SJCRH30 (cell line): Measurements from ENCODE around the gene PSMD13. TPM values are rescaled to one million over a fixed set of nuclear protein-coding genes. Genes with fewer than 3 reads are reported as not detected.
"Not testable (repeated sequence)": the region's sequence is repeated elsewhere in the genome, so short reads cannot be mapped to it uniquely, and the experiment has no call there.

ENCODE experiments used
- DNase-seq, 2 experiments: peaks; one replicate each; pipeline ENCODE4 v3.0.0-alpha.2; 2015 to 2020
- H3K27ac ChIP-seq: fragments of 250-450 bp; sonication (Bioruptor Pico); 2 replicates; pipeline ENCODE4 v1.5.1; 2020; ENCODE audit warnings: mild to moderate bottlenecking, moderate library complexity
- H3K27me3 ChIP-seq: fragments of 250-450 bp; sonication (Bioruptor Pico); 2 replicates; pipeline ENCODE4 v1.5.1; 2020; ENCODE audit warnings: mild to moderate bottlenecking, moderate library complexity
- H3K36me3 ChIP-seq: fragments of 250-450 bp; sonication (Bioruptor Pico); 2 replicates; pipeline ENCODE4 v1.5.1; 2020; ENCODE audit warnings: mild to moderate bottlenecking, moderate library complexity
- H3K4me1 ChIP-seq: fragments of 250-450 bp; sonication (Bioruptor Pico); 2 replicates; pipeline ENCODE4 v1.5.1; 2020; ENCODE audit warnings: mild to moderate bottlenecking, moderate library complexity
- H3K4me3 ChIP-seq: fragments of 250-450 bp; sonication (Bioruptor Pico); 2 replicates; pipeline ENCODE4 v1.5.1; 2020; ENCODE audit warnings: mild to moderate bottlenecking, moderate library complexity
- H3K9me3 ChIP-seq: fragments of 250-450 bp; sonication (Bioruptor Pico); replicated peaks from 2 replicates; pipeline ENCODE4 v1.5.1; 2020; ENCODE audit warnings: mild to moderate bottlenecking, moderate library complexity
- total RNA-seq: library from RNA; depleted of rRNA; stranded (reverse); fragments of >200 nt; shearing (Covaris generic); gene quantifications from 2 replicates; pipeline ENCODE4 v1.2.3, GENCODE V29; 2014

Gene PSMD13
- total RNA-seq, 1 experiment from 2014 or later: 131 TPM

DNA sequence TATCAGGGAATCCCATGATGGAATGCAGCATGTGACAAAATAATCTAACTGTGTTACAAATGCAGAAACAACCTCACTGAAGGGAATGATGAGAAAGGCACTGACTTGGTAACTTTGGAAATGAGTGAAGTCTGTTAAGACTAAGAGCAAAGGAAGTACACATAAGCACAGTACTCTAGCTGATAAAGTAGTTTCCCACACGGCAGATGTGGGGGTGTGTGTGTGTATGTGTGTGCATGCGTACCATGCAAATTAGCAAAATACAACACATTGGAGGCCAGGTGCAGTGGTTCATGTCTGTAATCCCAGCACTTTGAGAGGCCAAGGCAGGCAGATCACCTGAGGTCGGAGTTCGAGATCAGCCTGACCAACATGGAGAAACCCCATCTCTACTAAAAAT lies 24.8 kb downstream of the PSMD13 start:
- no peak for DNase-seq
- H3K9me3 ChIP-seq: peaks cover 2% of the 10 kb centered on the region
- no peak overlapping the region for H3K27ac ChIP-seq
- H3K4me1 ChIP-seq: no peaks in the 10 kb centered on the region
- H3K27me3 ChIP-seq: no peaks in the 10 kb centered on the region
- no peaks in the 10 kb centered on the region for H3K36me3 ChIP-seq
- no peak overlapping the region for H3K4me3 ChIP-seq

DNA sequence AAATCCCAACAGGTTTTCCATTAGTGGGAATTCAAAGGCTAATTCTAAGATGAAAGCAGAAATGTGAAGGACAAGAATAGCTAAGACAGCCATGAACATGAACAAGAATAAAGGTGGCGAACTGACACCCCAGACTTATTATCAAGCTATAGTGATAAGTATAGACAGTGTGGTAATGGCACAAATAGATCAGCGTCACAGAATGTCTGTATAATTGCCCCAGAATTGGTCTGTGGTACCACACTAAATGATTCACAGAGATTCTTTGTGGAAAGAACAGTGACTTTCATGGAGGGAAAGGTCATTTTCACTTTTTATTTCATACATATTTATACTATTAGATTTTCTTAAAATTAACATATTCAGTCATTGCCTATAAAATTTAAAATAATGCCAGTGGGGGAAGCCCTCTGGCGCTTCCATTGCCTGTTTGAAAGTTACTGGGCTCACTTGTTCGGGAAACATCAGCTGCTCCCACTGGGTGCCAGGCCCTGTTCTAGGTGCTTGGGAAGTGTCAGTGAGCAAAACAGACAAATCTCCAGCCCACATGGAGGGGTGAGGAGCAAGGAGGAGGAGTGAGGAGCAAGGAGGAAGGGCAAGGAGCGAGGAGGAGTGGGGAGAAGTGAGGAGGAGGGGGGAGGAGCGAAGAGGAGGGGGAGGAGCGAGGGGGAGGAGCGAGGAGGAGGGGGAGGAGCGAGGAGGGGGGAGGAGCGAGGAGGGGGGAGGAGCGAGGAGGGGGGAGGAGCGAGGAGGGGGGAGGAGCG lies 30.1 kb downstream of the PSMD13 start:
- no peak overlapping the region for H3K4me3 ChIP-seq
- H3K36me3 ChIP-seq: no peaks in the 10 kb centered on the region
- H3K27me3 ChIP-seq: no peaks in the 10 kb centered on the region
- peaks cover 4% of the 10 kb centered on the region; the same call in 1 of the 2 replicates for H3K4me1 ChIP-seq
- peaks cover 3% of the 10 kb centered on the region for H3K9me3 ChIP-seq
- no peak overlapping the region for H3K27ac ChIP-seq
- DNase-seq: no peak

DNA sequence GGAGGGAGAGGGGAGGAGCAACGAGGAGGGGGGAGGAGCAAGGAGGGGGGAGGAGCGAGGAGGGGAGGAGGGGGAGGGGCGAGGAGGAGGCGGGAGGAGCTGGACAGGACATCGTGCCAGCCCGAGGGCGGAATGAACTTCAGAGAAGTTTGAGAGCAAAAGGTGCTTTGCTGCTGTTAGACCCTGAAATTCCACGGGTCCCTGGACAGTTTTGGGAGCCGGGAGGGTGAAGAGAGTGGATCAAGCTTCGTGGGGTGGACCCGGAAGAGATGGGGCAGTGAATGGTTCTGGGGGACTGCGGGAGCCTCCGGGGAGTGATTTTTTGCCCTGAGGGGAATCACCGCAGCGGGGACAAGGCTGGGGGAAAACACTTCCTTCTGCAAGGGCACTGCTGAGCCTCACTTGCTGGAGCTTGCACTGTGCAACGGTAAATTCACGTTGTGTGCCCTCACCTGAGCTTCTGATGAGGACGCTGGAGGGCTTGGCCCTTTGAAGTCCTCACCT lies 30.8 kb downstream of the PSMD13 start:
- Histone ChIP-seq H3K4me3 (no peak overlapping the region), H3K9me3 (peaks cover 3% of the 10 kb centered on the region), H3K4me1 (peaks cover 6% of the 10 kb centered on the region), H3K27me3 (no peaks in the 10 kb centered on the region), H3K27ac (no peak overlapping the region), H3K36me3 (no peaks in the 10 kb centered on the region)
- no peak for DNase-seq

DNA sequence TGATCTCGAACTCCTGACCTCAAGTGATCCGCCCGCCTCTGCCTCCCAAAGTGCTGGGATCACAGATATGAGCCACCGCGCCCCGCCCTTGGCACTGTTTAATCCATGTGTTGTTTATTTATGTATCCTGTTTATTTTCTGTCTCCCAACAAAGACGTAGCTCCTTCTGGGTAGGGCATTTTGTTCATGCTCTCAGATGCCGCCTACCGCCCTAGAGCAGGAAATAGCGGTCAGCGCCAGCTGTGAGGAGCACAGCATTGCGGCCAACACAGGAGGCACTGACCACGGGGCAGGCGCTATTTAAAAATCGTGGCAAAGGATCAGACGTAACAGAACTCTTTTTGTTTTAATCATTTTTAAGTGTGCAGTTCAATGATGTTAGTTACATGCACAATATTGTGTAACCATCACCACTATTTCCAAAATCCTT lies 32.0 kb downstream of the PSMD13 start:
- not testable (repeated sequence) for H3K36me3 ChIP-seq, H3K27me3 ChIP-seq, H3K9me3 ChIP-seq, H3K27ac ChIP-seq
- Histone ChIP-seq H3K4me1 (peaks cover 12% of the 10 kb centered on the region), H3K4me3 (peak overlapping the region; percentile 46)
- peak; percentile 70 to 77 for DNase-seq

DNA sequence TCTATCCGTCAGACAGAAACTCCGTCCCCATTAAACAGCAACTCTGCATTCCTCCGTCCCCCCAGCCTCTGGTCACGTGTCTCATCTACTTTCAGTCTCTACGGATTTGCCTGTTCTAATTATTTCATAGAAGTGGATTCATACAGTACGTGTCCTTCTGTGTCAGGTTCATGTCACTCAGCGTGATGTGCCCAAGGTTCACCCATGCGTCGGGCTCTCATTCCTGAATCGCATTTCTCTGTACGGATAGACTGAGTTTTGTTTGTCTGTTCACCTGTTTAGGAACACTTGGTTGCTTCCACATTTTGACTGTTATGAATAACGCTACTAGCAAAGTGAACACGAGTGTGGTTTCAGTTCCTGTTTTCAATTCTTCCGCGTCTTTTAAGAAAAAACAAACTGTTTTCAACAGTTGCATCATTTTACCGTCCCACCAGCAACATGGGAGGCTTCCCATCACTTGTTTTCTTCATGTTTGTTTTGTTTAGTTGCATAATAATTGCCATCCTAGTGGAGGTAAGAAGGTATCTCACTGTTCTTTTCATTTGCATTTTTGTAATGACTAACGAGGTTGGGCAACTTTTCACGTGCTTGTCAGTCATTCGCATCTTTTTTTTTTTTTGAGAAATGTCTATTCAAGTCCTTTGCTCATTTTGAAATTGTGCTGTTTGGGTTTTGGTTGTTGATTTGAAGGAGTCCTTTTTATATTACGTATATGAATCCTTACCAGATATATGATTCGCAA lies 32.5 kb downstream of the PSMD13 start:
- Histone ChIP-seq H3K36me3 (no peaks in the 10 kb centered on the region), H3K9me3 (peaks cover 3% of the 10 kb centered on the region), H3K27ac (no peak overlapping the region), H3K27me3 (no peaks in the 10 kb centered on the region), H3K4me3 (peak overlapping the region; percentile 46), H3K4me1 (peaks cover 12% of the 10 kb centered on the region)
- DNase-seq: peak in 1 of 2 experiments; percentile 58

DNA sequence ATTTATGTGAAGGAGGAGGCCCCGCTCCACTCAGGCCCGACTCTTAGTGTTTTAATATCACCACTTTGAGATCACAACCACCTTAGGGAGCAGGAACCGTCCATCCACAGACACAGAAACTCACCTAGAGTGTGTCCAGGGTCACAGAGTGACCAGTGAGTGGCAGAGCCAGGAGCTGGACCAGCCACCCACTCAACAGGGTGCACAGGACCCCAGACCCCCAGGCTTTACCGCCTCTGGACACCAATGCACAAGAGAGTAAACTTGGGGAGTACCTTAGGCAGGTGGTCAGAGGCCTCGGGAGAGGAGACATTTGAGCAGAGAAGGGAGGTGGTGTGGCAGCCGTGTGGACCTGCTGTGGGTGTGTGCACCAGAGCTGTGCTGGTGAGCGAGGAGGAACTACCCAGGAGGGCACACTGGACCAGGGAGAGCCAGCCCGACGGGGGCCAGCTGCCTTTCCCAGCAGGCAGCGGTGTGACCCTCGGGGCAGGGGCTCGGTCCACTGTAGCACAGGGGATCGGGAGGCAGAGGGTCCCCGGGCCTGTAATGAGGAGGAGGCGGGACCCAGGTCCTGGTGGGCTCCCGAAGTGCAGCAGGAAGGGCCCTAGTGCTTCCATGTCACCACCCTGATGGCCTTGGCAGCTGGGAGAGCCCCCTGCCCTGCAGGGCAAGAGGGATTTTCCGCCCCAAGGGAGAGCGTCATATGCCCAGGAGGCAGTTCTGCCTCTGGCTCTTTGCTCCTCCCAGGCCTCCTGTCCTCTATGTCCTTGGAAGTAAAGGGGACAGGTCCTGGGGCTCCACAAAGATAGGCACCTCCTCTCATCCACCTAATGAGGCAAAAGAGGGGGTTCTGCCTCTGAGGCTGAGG lies 33.9 kb downstream of the PSMD13 start:
- H3K4me3 ChIP-seq: no peak overlapping the region

DNA sequence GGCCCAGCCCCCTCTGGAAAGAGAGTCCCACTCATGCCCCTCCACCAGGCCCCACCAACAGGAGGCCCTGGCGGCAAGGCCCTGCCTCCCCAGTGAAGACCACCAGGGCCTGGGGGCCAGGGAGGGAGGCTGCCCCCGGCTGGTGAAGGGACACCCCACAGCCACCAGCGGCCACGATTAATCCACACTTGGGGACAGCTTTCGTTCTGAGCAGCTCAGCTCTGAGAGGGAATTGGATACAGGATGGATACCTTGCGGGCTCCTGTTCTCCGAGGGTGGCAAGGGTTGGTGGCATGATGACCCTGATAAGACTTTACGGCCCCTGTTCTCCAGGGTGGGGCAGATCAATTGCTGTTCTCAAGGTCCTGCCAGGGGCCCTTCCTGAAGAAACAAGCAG lies 34.5 kb downstream of the PSMD13 start:
- no peak overlapping the region for H3K27ac ChIP-seq
- peaks cover 7% of the 10 kb centered on the region for H3K9me3 ChIP-seq
- H3K36me3 ChIP-seq: no peaks in the 10 kb centered on the region
- no peak for DNase-seq
- H3K4me1 ChIP-seq: peaks cover 12% of the 10 kb centered on the region
- H3K4me3 ChIP-seq: no peak overlapping the region
- no peaks in the 10 kb centered on the region for H3K27me3 ChIP-seq

More for the DNA sequence above, 33.9 kb downstream of the PSMD13 start:
- Histone ChIP-seq H3K27me3 (no peaks in the 10 kb centered on the region), H3K27ac (no peak overlapping the region), H3K4me1 (peaks cover 12% of the 10 kb centered on the region), H3K36me3 (no peaks in the 10 kb centered on the region), H3K9me3 (peaks cover 3% of the 10 kb centered on the region)
- DNase-seq: no peak

DNA sequence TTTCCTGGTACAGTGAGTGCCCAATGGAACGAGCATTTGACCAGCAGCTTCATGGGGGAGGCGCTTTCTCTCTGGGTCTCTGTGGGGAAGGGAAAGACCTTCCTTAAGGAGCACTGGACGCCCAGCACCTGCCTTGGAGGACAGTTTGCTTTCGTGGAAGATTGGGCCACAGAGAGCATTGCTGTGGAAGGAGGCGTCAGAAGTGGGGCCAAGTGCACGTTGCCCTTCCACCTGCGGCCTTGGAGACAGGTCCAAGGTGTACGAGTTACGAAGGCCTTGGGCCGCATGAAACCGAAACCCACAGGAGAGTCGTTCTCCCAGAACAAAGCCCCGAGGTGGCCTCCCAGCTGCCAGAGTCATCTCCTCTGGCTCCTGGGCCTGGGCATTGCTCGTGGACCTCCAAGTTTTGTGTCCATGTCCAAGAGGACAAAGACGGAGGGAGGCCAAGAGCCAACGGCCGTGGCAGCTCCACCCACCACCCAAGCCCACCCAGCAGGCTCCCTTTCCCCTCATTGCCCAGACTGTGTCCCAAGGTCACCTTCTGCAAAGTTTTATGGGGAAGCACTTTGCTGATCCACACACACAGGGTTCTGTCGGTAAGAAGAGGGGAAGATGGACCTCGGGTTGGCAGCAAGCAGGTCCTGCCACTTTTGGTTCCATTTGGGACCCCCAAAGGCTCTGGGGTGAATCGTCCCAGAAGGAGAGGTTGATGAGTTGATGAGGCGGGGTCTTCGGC lies 35.6 kb downstream of the PSMD13 start:
- Histone ChIP-seq H3K4me3 (no peak overlapping the region), H3K36me3 (no peaks in the 10 kb centered on the region), H3K4me1 (peaks cover 12% of the 10 kb centered on the region), H3K27ac (peak overlapping the region; percentile 22), H3K27me3 (no peaks in the 10 kb centered on the region), H3K9me3 (0 out of 2 replicates have a peak, but pooled peaks cover 4% of the 10 kb centered on the region)
- no peak for DNase-seq

DNA sequence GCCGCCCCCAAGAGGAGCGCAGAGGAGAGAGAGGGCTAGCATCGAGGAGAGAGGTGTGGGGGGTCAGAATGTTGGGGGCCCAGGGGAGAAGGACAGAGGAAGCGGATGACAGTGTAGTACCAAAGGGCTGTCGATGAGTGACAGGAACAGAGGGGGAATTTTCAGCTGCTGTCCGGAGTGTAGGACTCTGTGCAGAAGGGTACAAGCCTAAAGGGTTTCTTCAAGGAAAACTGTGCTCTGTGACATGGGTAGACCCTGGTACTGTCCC lies 36.1 kb downstream of the PSMD13 start:
- Histone ChIP-seq H3K27ac (peak overlapping the region; percentile 22), H3K27me3 (no peaks in the 10 kb centered on the region), H3K4me3 (no peak overlapping the region), H3K9me3 (0 out of 2 replicates have a peak, but pooled peaks cover 4% of the 10 kb centered on the region), H3K4me1 (peaks cover 12% of the 10 kb centered on the region), H3K36me3 (no peaks in the 10 kb centered on the region)
- DNase-seq: peak in 1 of 2 experiments; percentile 49

DNA sequence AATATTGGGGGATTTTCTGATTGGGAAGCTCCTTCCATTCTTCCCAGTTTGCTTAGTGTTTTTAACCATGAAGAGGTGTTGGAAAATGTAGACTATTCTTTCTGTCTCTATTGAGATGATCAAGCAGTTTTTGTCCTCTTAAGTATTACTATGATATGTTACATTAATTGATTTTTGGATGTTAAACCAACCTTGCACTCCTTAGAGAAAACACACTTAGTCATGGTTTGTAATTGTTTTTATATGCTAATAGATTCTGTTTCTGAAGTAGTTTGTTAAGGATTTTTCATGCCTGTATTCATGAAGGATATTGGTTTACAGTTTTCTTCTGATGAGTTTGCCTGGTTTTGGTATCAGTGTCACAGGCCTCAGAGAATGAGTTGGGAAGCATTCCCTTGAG lies 39.4 kb downstream of the PSMD13 start:
- Histone ChIP-seq H3K27ac (no peak overlapping the region), H3K4me1 (peaks cover 8% of the 10 kb centered on the region), H3K4me3 (no peak overlapping the region), H3K27me3 (no peaks in the 10 kb centered on the region), H3K9me3 (0 out of 2 replicates have a peak, but pooled peaks cover 4% of the 10 kb centered on the region), H3K36me3 (no peaks in the 10 kb centered on the region)
- no peak for DNase-seq

DNA sequence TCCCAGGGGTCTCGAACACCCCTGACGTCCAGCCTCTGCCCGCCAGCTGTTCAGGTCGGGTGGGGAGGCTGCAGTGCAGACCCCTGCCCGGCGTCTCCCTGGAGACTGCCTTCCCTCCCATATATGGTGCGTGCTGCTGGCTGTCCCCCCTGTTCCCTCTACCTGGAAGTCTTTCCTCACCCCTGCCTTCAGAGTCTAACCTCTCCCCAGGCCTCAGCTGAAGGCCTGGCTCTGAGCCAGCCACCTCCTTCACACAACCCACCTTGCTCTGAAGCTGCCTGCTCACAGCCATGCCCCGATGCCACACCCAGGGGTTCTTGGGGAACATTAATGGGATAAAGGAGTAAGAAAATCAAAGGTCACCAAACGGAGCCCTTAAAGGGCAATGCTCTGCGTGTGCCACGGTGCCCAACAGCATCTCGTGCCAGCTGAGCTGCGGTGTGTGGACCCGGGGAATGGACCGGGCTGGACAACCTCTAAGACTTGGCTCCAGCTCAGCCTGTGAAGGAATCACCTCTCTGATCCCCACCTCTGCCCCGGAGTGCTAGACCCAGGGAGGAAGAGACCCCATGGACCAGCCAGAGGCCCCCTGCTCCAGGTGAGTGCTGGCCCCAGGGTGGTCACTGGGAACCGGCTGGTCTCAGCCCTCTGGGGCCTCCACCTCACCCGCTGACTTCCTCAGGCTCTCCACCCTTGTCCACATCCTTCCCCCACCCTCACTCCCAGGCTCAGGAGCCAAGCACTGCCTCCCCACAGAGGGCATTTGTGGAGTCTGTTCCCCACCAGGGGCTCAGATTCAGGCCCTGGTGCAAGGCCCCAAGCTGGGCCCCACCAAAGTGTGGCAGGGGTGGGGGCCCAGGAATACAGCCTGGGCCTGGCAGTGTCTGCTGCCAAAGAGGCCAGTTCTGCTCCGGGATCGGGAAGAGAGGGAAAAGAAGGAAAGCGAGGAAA lies 41.5 kb downstream of the PSMD13 start, which contains the start of gene NLRP6:
NLRP6 (plus strand) TSS at position 407 of the 951 bp plus-strand sequence; CDS start at position 570, 163 bp downstream.
- H3K27me3 ChIP-seq: no peaks in the 10 kb centered on the region
- no peaks in the 10 kb centered on the region for H3K4me1 ChIP-seq
- no peak within 1 kb of the TSS for H3K27ac ChIP-seq
- H3K36me3 ChIP-seq: no peaks in the 10 kb centered on the region
- no peak for DNase-seq
- no peak within 1 kb of the TSS for H3K4me3 ChIP-seq
- 0 out of 2 replicates have a peak, but pooled peaks cover 4% of the 10 kb centered on the region for H3K9me3 ChIP-seq

DNA sequence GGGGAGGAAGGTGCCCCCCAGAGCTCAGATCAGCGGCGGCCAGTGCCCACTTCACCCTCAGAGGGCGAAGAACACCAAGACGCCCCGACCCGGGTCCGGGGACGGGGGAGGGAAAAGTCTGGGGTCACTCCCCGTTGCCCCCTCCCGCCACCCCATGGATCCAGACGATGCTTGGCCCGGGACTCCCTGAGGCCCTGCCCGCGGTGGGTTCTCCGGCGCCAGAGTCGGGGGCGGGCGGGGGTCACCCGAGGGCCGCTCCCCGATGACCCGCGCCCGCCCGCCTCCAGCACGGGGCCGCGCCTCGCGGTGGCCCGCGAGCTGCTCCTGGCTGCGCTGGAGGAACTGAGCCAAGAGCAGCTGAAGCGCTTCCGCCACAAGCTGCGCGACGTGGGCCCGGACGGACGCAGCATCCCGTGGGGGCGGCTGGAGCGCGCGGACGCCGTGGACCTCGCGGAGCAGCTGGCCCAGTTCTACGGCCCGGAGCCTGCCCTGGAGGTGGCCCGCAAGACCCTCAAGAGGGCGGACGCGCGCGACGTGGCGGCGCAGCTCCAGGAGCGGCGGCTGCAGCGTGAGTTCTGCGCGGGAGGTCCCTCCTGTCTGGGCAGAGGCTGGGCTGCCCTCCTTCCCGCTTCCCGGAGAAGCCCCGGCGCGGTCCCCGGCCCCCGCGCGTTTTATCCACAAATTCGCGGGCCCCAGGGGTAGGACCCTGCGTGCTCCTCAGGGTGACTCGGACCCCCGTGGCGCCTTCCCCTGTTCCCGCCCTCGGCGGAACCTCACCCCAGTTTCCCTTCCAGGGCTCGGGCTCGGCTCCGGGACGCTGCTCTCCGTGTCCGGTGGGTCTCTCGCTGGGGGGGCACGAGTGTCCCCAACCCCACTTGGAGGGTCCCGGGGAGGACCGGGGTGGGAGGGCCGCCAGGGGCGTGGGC lies 42.5 kb downstream of the PSMD13 start:
- H3K36me3 ChIP-seq: no peaks in the 10 kb centered on the region
- no peak overlapping the region for H3K4me3 ChIP-seq
- H3K27ac ChIP-seq: no peak overlapping the region
- H3K9me3 ChIP-seq: 0 out of 2 replicates have a peak, but pooled peaks cover 4% of the 10 kb centered on the region
- no peak for DNase-seq
- H3K4me1 ChIP-seq: no peaks in the 10 kb centered on the region
- peaks cover 4% of the 10 kb centered on the region; the same call in 1 of the 2 replicates for H3K27me3 ChIP-seq
